Tongue (tissue), 2 donors: ENCODE measurements around the gene ASB18. TPM values are rescaled to one million over a fixed set of nuclear protein-coding genes. Genes with fewer than 3 reads are reported as not detected.

ENCODE experiments used
- DNase-seq: peaks from one replicate; pipeline ENCODE4 v3.0.0-alpha.2; 2015
- total RNA-seq: library from RNA; depleted of rRNA; stranded (reverse); fragments of >200 nt; gene quantifications from one replicate; pipeline ENCODE4 v1.2.3, GENCODE V29; 2014

ASB18 gene
- total RNA-seq, 1 donor from 2014 or later = 3.5 TPM

GRCh38 chr2:236240228-236240990, 23.8 kb downstream of the ASB18 start:
- DNase-seq = no peak

GRCh38 chr2:236239276-236240065, 24.7 kb downstream of the ASB18 start:
- DNase-seq = no peak

- DNase-seq = no peak
Measured at GRCh38 chr2:236238751-236239150, 25.5 kb downstream of the ASB18 start.

- DNase-seq = no peak
Measured at GRCh38 chr2:236237468-236238190, 26.6 kb downstream of the ASB18 start.

GRCh38 chr2:236236559-236237452, 27.4 kb downstream of the ASB18 start:
- DNase-seq = no peak

GRCh38 chr2:236229186-236229585, 35.0 kb downstream of the ASB18 start:
- no peak for DNase-seq

GRCh38 chr2:236223675-236224074, 40.5 kb downstream of the ASB18 start:
- DNase-seq = no peak

- no peak for DNase-seq
Measured at GRCh38 chr2:236221798-236222197, 42.4 kb downstream of the ASB18 start.

- no peak for DNase-seq
Measured at GRCh38 chr2:236219411-236219810, 44.8 kb downstream of the ASB18 start.

- no peak for DNase-seq
Measured at GRCh38 chr2:236217926-236218325, 46.3 kb downstream of the ASB18 start.

GRCh38 chr2:236216711-236217110, 47.5 kb downstream of the ASB18 start:
- DNase-seq = no peak

GRCh38 chr2:236215761-236216333, 48.4 kb downstream of the ASB18 start:
- no peak for DNase-seq

GRCh38 chr2:236215196-236215595, 49.0 kb downstream of the ASB18 start:
- DNase-seq = no peak

GRCh38 chr2:236214376-236214995, 49.7 kb downstream of the ASB18 start:
- no peak for DNase-seq

GRCh38 chr2:236211296-236211695, 52.9 kb downstream of the ASB18 start:
- DNase-seq = no peak

- DNase-seq = no peak
Measured at GRCh38 chr2:236210536-236210935, 53.7 kb downstream of the ASB18 start.

- DNase-seq = no peak
Measured at GRCh38 chr2:236209996-236210395, 54.2 kb downstream of the ASB18 start.

- DNase-seq = no peak
Measured at GRCh38 chr2:236209535-236209934, 54.7 kb downstream of the ASB18 start.

- no peak for DNase-seq
Measured at GRCh38 chr2:236208019-236208926, 55.9 kb downstream of the ASB18 start.

GRCh38 chr2:236207472-236207871, 56.7 kb downstream of the ASB18 start:
- DNase-seq = no peak
